Measurements from ENCODE around the gene SERHL2.
"Not testable (repeated sequence)": the region's sequence is repeated elsewhere in the genome, so short reads cannot be mapped to it uniquely, and the experiment has no call there.

SERHL2 gene

DNA sequence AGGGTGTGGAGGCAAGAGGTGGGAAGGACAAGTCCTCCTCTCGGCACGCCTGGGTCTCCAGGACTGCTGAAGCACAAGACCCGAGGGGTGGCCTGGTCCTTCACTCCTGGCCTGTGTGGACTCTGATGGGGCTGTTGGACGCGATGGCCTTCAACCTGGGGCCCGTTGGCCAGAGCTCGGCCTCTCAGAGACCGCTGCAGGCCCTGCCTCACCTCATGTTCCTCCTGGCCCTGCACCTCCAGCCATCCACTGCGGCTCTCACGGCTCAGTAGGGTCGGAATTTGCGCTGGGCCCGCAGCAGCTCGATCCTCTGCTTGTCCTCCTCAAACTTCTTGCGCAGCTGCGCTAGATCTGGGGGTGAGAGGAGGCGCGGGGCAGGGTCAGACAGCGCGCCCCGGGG lies 20.7 kb downstream of the SERHL2 start:
- DNase-seq (ENCODE audit: low read depth); H3K4me3 ChIP-seq (ENCODE audit: low read depth, low read length): not testable (repeated sequence)

- not testable (repeated sequence) for H3K4me3 ChIP-seq (ENCODE audit: low read depth, low read length)
Measured at GRCh38 chr22:42575996-42576574, 22.3 kb downstream of the SERHL2 start.

GRCh38 chr22:42577141-42577540 lies 23.4 kb downstream of the SERHL2 start:
- not testable (repeated sequence) for H3K4me3 ChIP-seq (ENCODE audit: low read depth, low read length); DNase-seq (ENCODE audit: low read depth)

More at GRCh38 chr22:42575996-42576574, 22.3 kb downstream of the SERHL2 start:
- not testable (repeated sequence) for DNase-seq (ENCODE audit: low read depth)

- no peak for TF ChIP-seq CTCF (IDR thresholded peaks at IDR 0.05; ENCODE audit: low read depth, low read length)
- TF ChIP-seq MYC (IDR thresholded peaks at IDR 0.05; ENCODE audit: low read depth, low read length): no peak
- no peak for TF ChIP-seq MAX (IDR thresholded peaks at IDR 0.05; ENCODE audit: low read depth, low read length)
- no peak for TF ChIP-seq POLR2A (IDR thresholded peaks at IDR 0.05; ENCODE audit: extremely low read depth, insufficient read length)
- no peak overlapping the region for H3K4me3 ChIP-seq (ENCODE audit: low read depth, low read length)
- no peak for DNase-seq (ENCODE audit: low read depth)
Measured at GRCh38 chr22:42577623-42578240, 24.0 kb downstream of the SERHL2 start.

GRCh38 chr22:42580040-42580439 lies 26.3 kb downstream of the SERHL2 start:
- not testable (repeated sequence) for DNase-seq (ENCODE audit: low read depth)
- peak overlapping the region; percentile 32 for H3K4me3 ChIP-seq (ENCODE audit: low read depth, low read length)

GRCh38 chr22:42581194-42581761 lies 27.5 kb downstream of the SERHL2 start:
- DNase-seq (ENCODE audit: low read depth): not testable (repeated sequence)
- H3K4me3 ChIP-seq (ENCODE audit: low read depth, low read length): peak overlapping the region; percentile 80

DNA sequence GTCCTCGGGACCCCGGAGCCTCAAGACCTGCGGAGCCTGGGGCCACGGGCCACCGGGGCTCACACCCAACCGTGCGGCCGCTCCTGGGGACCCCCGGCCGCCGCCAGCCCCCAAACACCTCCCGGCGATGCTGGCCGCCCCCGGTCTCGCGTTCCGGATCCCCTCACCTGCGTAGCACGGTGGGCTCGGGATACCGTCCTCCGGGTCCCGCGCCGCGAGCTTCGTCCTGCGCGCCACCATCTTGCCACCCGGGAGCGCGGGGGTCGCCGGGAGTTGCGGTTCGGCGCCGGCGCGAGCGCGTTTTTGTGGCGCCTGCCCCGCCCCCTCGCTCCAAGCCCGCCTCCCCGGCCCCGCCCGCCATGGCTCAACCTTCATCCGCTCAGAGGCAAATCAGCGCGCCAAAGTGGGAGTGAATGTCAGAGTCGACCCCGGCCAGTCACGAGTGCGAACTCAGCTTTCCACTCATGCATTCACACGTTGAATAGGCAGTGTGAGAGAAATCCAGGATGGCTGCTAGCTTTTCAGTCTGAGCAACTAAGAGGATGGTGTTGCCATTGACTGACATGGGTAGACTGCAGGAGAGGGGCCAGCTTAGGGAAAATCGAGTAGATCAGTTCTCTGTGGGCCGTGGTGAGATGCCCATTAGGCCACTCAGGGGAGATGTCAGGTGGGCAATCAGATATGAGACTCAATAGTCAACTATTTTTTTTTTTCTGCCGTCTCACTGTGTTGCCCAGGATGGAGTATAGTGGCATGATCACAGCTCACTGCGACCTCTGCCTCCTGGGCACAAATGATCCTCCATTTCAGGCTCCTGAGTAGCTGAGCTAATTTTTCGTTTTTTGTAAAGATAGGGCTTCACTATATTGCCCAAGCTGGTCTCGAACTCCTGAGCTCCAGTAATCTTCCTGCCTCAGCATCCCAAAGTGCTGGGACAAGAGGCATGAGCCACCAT lies 28.3 kb downstream of the SERHL2 start:
- peak overlapping the region; percentile 72 for H3K4me3 ChIP-seq (ENCODE audit: low read depth, low read length)
- TF ChIP-seq POLR2A (IDR thresholded peaks at IDR 0.05; ENCODE audit: extremely low read depth, insufficient read length) (peak; percentile 46), MYC (IDR thresholded peaks at IDR 0.05; ENCODE audit: low read depth, low read length) (no peak)
- DNase-seq (ENCODE audit: low read depth): peak; percentile 84

DNA sequence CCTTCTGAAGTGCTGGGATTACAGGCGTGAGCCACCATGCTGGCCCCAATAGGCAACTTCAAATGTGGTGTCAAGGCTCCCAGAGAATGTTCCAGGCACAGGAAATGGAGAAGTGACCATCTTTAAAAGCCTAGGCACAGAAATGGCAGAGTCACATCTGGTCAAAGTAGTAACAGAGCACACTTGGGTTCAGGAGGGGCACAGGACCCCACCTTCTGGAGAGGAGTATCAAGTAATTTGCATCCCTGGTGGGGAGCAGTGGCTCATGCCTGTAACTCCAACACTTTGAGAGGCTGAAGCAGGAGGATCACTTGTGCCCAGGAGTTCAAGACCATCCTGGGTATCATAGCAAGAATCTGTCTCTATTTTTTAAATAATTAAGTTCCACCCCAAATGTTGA lies 29.2 kb downstream of the SERHL2 start:
- TF ChIP-seq POLR2A (IDR thresholded peaks at IDR 0.05; ENCODE audit: extremely low read depth, insufficient read length): no peak
- no peak for TF ChIP-seq MAX (IDR thresholded peaks at IDR 0.05; ENCODE audit: low read depth, low read length)
- no peak for TF ChIP-seq CTCF (IDR thresholded peaks at IDR 0.05; ENCODE audit: low read depth, low read length)
- no peak for TF ChIP-seq MYC (IDR thresholded peaks at IDR 0.05; ENCODE audit: low read depth, low read length)
- no peak overlapping the region for H3K4me3 ChIP-seq (ENCODE audit: low read depth, low read length)
- DNase-seq (ENCODE audit: low read depth): no peak

- H3K4me3 ChIP-seq (ENCODE audit: low read depth, low read length): no peak overlapping the region
- TF ChIP-seq MYC (IDR thresholded peaks at IDR 0.05; ENCODE audit: low read depth, low read length) (no peak), CTCF (IDR thresholded peaks at IDR 0.05; ENCODE audit: low read depth, low read length) (no peak), POLR2A (IDR thresholded peaks at IDR 0.05; ENCODE audit: extremely low read depth, insufficient read length) (no peak), MAX (IDR thresholded peaks at IDR 0.05; ENCODE audit: low read depth, low read length) (no peak)
- no peak for DNase-seq (ENCODE audit: low read depth)
Measured at GRCh38 chr22:42584364-42584940, 30.7 kb downstream of the SERHL2 start.
